Hematopoietic multipotent progenitor cell (in vitro differentiated cells): ENCODE data around the gene BACE1. TPM values are rescaled to one million over a fixed set of nuclear protein-coding genes. Genes with fewer than 3 reads are reported as not detected.
"Not testable (repeated sequence)": the region's sequence is repeated elsewhere in the genome, so short reads cannot be mapped to it uniquely, and the experiment has no call there.

Experiments used
- DNase-seq, 3 donors: peaks; one replicate each; pipeline ENCODE4 v3.0.0-alpha.2; 2011 to 2015; ENCODE audit warnings: low read depth in 2 of 3, low spot score in 2 of 3
- small RNA-seq: library from RNA; depleted of rRNA; stranded (forward); fragments of <200 nt; gene quantifications from one replicate; pipeline ENCODE3, GENCODE V24; 2012
- total RNA-seq: library from RNA; depleted of rRNA; stranded (reverse); fragments of >200 nt; gene quantifications from one replicate; pipeline ENCODE4 v1.2.3, GENCODE V29; 2012

The BACE1 gene
- total RNA-seq, 1 donor = 17.0 TPM

GRCh38 chr11:117279711-117280376 is 36.2 kb downstream of the BACE1 start:
- DNase-seq = no peak

GRCh38 chr11:117278347-117278746 is 37.7 kb downstream of the BACE1 start:
- no peak for DNase-seq

DNA sequence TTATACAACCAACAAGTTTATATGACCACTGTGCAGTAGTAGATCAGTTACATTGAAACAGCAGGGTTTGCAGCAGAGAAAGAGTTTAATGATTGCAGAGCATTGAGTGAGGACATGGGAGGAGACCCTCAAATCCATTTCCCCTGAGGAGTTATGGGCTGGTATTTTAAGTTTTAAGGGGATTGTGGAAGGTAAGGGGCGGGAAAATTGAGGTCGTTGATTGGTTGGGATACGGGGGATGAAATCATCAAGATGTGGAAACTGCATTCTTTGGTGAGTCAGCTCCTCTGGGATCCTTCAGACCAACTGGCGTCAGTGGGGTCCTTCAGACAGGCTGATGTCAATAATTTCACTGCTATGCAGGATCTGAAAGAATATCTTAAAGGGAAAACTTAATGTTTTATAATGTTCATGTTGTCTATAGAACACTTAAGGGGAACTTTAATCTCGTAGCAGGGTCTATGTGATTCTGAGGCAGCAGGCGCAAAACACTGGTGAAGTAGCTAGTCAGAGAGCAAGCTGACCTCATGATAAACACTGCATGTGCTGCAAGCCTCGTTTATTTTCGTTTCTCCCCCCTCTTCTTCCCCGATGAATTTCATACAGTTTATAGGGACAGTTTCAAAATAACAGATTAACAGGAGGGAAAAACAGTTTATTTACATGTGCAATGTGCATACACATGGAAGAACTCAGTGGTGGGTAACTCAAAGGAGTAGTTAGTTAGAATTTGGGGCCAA is 42.3 kb downstream of the BACE1 start:
- no peak for DNase-seq

- not testable (repeated sequence) for DNase-seq
Observed at GRCh38 chr11:117272175-117272574, 43.9 kb downstream of the BACE1 start.

GRCh38 chr11:117271208-117271607 is 44.8 kb downstream of the BACE1 start:
- no peak for DNase-seq

DNA sequence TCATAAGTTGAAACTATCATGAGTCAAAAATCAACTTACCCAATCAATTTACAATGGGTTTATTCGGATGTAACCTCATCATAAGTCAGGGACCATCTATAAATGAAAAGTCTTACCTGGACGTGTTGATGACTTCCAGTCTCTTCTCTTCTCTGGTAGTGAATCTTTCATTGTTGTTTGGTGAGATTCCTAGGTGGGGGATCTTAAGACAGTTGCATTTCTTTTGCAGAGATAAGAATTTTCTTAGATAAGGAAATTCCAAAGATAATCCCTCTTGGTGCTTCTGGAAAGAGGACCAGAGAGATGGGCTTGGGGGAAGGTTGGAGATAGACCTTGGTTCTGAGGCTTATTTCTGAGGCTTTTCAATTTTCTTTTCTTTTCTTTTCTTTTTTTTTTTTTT is 46.2 kb downstream of the BACE1 start:
- no peak for DNase-seq

- DNase-seq = no peak
Observed at GRCh38 chr11:117265745-117266144, 50.3 kb downstream of the BACE1 start.

- not testable (repeated sequence) for DNase-seq
Observed at GRCh38 chr11:117264624-117265323, 51.3 kb downstream of the BACE1 start.

DNA sequence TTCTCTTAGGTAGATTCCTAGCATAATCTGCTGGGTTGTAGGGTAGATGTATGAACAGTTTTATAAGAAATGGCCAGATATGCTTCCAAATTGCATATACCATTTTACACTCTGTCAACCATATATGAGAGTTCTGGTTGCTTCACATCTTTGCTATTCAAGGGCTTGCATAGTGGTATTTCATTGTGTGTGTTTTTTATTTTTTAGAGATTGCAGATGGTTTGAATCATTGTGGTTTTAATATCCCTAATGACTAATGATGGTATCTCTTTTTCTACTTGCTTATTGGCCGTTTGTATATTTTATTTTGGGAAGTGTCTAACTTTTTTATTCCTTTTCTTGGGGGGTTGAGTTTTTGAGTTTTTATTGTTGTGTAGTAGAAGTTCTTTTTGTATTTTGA is 56.6 kb downstream of the BACE1 start:
- no peak for DNase-seq

DNA sequence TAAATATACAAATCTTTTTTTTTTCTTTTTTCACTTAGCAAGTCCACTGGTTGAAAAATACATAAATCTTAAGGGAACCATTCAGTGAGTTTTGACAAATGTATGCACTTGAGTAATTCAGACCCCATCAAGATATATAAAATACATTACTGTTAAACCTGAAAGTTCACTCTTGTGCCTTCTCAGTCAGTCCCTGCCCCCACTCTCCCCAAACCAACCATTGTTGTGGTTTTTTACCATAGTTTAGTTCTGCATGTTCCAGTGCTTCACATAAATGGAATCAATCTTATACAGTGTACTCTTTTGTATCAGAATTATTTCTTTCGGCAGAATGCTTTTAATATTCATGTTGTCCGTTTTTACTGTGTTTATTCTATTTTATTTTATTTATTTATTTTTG is 57.5 kb downstream of the BACE1 start:
- no peak for DNase-seq

GRCh38 chr11:117256573-117256972 is 59.5 kb downstream of the BACE1 start:
- no peak for DNase-seq

DNA sequence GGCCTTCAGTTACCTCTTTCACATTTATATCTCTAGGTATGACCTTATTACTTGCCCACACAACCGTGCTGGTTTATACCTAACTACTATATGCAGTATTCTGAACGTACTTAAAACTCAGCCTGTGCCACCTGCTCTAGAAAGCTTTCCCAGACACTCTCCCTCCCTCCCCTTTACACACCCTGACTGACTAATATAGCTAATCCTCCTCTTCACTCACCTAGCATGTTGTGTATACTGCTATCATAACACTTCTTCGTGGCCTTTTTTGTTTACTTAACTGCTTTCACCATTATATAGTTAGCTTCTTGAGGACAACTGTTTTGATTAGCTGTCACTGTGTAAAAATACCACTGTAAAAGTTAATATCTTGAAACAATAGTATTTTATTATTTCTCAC is 60.1 kb downstream of the BACE1 start:
- DNase-seq = no peak

DNA sequence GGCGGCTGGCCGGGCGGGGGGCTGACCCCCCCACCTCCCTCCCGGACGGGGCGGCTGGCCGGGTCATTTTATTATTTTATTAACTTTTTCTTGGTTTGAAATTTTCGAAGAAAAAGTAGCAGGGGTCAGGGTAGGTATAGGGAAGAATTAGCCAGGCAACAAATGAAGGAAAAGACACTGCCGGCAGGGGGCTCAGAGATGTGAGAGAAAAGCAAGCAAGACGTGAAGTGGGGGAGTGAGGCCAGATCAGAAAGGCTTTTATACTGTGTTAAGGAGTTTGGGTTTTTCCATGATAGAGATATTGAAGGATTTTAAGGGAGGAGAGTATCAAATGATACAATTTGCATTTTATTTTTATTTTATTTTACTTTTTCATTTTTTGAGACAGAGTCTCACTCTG is 64.5 kb downstream of the BACE1 start:
- no peak for DNase-seq

DNA sequence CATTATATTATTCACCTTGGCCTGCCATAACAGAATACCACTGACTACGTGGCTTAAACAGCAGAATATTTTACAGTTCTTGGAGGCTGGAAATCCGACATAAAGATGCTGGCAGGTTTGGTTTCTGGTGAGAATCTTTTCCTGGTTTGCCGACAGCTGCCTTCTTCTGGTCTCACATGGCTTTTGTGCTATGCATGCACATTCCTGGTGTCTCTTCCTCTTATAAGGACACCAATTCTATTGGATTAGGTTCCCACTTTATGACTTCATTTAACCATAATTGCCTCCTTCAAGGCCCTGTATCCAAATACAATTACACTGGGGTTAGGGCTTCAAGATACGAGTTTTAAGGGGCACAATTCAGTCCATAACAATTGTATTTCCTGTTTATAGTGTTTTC is 66.5 kb downstream of the BACE1 start:
- no peak for DNase-seq

- DNase-seq = no peak
Observed at GRCh38 chr11:117248341-117248740, 67.7 kb downstream of the BACE1 start.

DNA sequence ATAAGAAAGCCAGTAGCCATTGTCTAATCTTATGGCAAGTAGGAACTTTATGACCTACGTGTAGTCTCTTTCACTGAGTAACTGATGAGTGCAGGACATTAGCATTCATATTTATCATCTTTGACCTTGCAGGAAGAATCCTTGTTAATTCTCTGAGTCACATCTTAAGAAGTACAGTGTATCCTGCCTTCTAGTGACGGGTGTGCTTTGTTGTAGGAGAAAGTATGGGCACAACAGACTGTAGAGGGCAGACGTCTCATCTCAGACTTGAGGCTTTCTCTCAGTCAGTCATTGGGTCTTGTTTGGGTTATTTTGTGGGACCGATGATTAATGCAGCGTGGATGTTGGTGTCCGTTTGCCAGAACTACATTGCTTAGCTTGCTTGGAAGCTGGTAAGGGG is 76.8 kb downstream of the BACE1 start:
- DNase-seq = no peak

- no peak for DNase-seq
Observed at GRCh38 chr11:117238221-117238620, 77.8 kb downstream of the BACE1 start.

Small RNAs within 50 kb of the gene (small RNA-seq; reads per million reads assigned to genes)
- gene RF00564 = not detected

Other genes with a start within 250 kb of the BACE1 start
- gene SIK3, start 217.8 kb downstream of the BACE1 start, total RNA-seq = 107 TPM
- gene PAFAH1B2, start 172.0 kb downstream of the BACE1 start, total RNA-seq = 72.4 TPM
- gene SIDT2, start 137.5 kb downstream of the BACE1 start, total RNA-seq = 32.0 TPM
- 1.3 TPM for gene TAGLN, start 116.9 kb downstream of the BACE1 start, total RNA-seq
- 51.4 TPM for gene PCSK7, start 84.2 kb downstream of the BACE1 start, total RNA-seq
- gene RNF214, start 83.6 kb downstream of the BACE1 start, total RNA-seq = 13.7 TPM
- gene BACE1-AS, start 24.9 kb downstream of the BACE1 start, total RNA-seq = 4.0 TPM
- gene CEP164, start 11.6 kb upstream of the BACE1 start, total RNA-seq = 17.2 TPM